Common myeloid progenitor, CD34-positive (primary cell): ENCODE measurements around the gene PTPRN.

ENCODE experiments used
- CTCF ChIA-PET: fragments of 350-600 bp; sonication (Branson Sonifier 250); formaldehyde crosslinking; loops from one replicate; lab custom pipeline; 2021; ENCODE audit warnings: antibody characterized with exemption; lab: Charles Lee
- POLR2A ChIA-PET: fragments of 350-600 bp; sonication (Branson Sonifier 250); formaldehyde crosslinking; loops from one replicate; lab custom pipeline; 2021; ENCODE audit warnings: antibody characterized with exemption; lab: Charles Lee
- DNase-seq, 3 donors: peaks; one replicate each; pipeline versions ENCODE4 v3.0.0 to v3.0.0-alpha.2; 2013
- H3K27ac ChIP-seq, 2 experiments: 1 replicate in 1 of 2; 2 replicates in 1 of 2; pipeline ENCODE4 v1.7.0; 2013; ENCODE audit warnings: inconsistent platforms in 2 of 2, low read length in 2 of 2, mild to moderate bottlenecking in 2 of 2, low read depth in 1 of 2, moderate library complexity in 1 of 2; ENCODE audit not compliant: severe bottlenecking in 2 of 2, insufficient read depth in 1 of 2, poor library complexity in 1 of 2
- H3K27me3 ChIP-seq, 5 experiments: replicated peaks in 2 of 5; 1 replicate in 3 of 5; 2 replicates in 2 of 5; pipeline versions ENCODE4 v1.6.1 to v1.7.0; 2013; ENCODE audit warnings: low read length in 4 of 5, mild to moderate bottlenecking in 2 of 5, moderate library complexity in 2 of 5, inconsistent platforms in 1 of 5; ENCODE audit not compliant: insufficient read depth in 5 of 5, control insufficient read depth in 4 of 5
- H3K36me3 ChIP-seq, 4 experiments: 1 replicate in 2 of 4; 2 replicates in 2 of 4; pipeline versions ENCODE4 v1.6.1 to v1.7.0; 2013; ENCODE audit warnings: low read length in 3 of 4, control low read depth in 1 of 4, mild to moderate bottlenecking in 1 of 4; ENCODE audit not compliant: control insufficient read depth in 4 of 4, insufficient read depth in 4 of 4
- H3K4me1 ChIP-seq, 4 experiments: 1 replicate in 3 of 4; 2 replicates in 1 of 4; pipeline versions ENCODE4 v1.6.1 to v1.7.1; 2013; ENCODE audit warnings: low read length in 3 of 4, mild to moderate bottlenecking in 3 of 4, control low read depth in 1 of 4, inconsistent platforms in 1 of 4, moderate library complexity in 1 of 4; ENCODE audit not compliant: control insufficient read depth in 4 of 4, insufficient read depth in 4 of 4; ENCODE audit errors: control extremely low read depth in 1 of 4
- H3K4me3 ChIP-seq, 7 experiments: 1 replicate in 4 of 7; 2 replicates in 3 of 7; pipeline versions ENCODE4 v1.5.1 to v1.7.0; 2013; ENCODE audit warnings: mild to moderate bottlenecking in 7 of 7, low read length in 6 of 7, moderate library complexity in 6 of 7, inconsistent platforms in 2 of 7, low read depth in 2 of 7, control low read depth in 1 of 7; ENCODE audit not compliant: insufficient read depth in 4 of 7, control insufficient read depth in 1 of 7; ENCODE audit errors: extremely low read depth in 1 of 7
- H3K9me3 ChIP-seq, 5 experiments: 1 replicate in 4 of 5; 2 replicates in 1 of 5; pipeline versions ENCODE4 v1.6.1 to v1.7.1; 2013; ENCODE audit warnings: low read length in 4 of 5, mild to moderate bottlenecking in 2 of 5, inconsistent platforms in 1 of 5, low read depth in 1 of 5, moderate library complexity in 1 of 5; ENCODE audit not compliant: control insufficient read depth in 4 of 5, insufficient read depth in 2 of 5; ENCODE audit errors: control extremely low read depth in 1 of 5
- WGBS: methylation state at CpG from one replicate; pipeline ENCODE4 v1.1.5; 2013; ENCODE audit not compliant: insufficient coverage; 5-methylcytosine and 5-hydroxymethylcytosine counted together

Gene PTPRN

GRCh38 chr2:219294356-219295351 lies 14.5 kb downstream of the PTPRN start:
- no peaks in the 10 kb centered on the region for H3K36me3 ChIP-seq
- peak overlapping the region; percentile 28 to 81 (median 62) for H3K4me3 ChIP-seq
- POLR2A ChIA-PET = interaction anchor here (0.7 to 1.7 kb wide), 5 partner anchors 15 to 65 kb away, joined by 3 to 12 read pairs (median 3); partner anchors contain the start of genes ANKZF1, ATG9A, DNAJB2 and GLB1L

GRCh38 chr2:219293736-219294231 lies 15.4 kb downstream of the PTPRN start:
- H3K4me1 ChIP-seq = peaks cover 0 to 14% (median 13%) of the 10 kb centered on the region in 4 experiments
- no peak for DNase-seq
- H3K27ac ChIP-seq = no peak overlapping the region
- H3K27me3 ChIP-seq = peaks cover 0 to under 1% (median 0%) of the 10 kb centered on the region in 5 experiments
- 97% methylated on average over 3 of the region's 5 CpGs for WGBS
- no peaks in the 10 kb centered on the region for H3K9me3 ChIP-seq
- CTCF ChIA-PET = interaction anchor here (0.7 to 14.8 kb wide), 10 partner anchors 15 to 137 kb away, joined by 3 to 381 read pairs (median 4); partner anchors contain the start of genes DNAJB2 and NHEJ1
- POLR2A ChIA-PET = interaction anchor here (1.2 to 1.7 kb wide), 2 partner anchors 14 to 15 kb away, joined by 3 to 12 read pairs; partner anchors contain the start of gene DNAJB2
- H3K36me3 ChIP-seq = no peaks in the 10 kb centered on the region
- peak overlapping the region in 1 of 7 experiments; percentile 81 for H3K4me3 ChIP-seq

More at GRCh38 chr2:219294356-219295351, 14.5 kb downstream of the PTPRN start:
- peak; percentile 86 to 88 (median 87) for DNase-seq
- CTCF ChIA-PET = interaction anchor here (0.6 to 14.8 kb wide), 44 partner anchors 10 to 384 kb away, joined by 3 to 381 read pairs (median 4); partner anchors contain the start of genes ABCB6, ANKZF1, ATG9A and CNPPD1
- no peaks in the 10 kb centered on the region for H3K9me3 ChIP-seq
- peak overlapping the region; percentile 46 to 80 for H3K27ac ChIP-seq
- H3K4me1 ChIP-seq = peaks cover 0 to 14% (median 14%) of the 10 kb centered on the region in 4 experiments
- peaks cover 0 to 9% (median 5%) of the 10 kb centered on the region in 5 experiments for H3K27me3 ChIP-seq
- 3% methylated on average over 57 of the region's 67 CpGs for WGBS

- Histone ChIP-seq H3K4me3 (no peak overlapping the region), H3K27me3 (no peaks in the 10 kb centered on the region), H3K4me1 (peaks cover 0 to 14% (median 13%) of the 10 kb centered on the region in 4 experiments), H3K27ac (no peak overlapping the region), H3K9me3 (no peaks in the 10 kb centered on the region), H3K36me3 (no peaks in the 10 kb centered on the region)
- POLR2A ChIA-PET = interaction anchor here (1.2 kb wide), 1 partner anchor 13 kb away, joined by 3 read pairs; the partner anchor contains the start of gene DNAJB2
- whole genome bisulfite sequencing = 96% methylated on average over 8 of the region's 9 CpGs
- no peak for DNase-seq
- CTCF ChIA-PET = interaction anchor here (0.7 to 14.8 kb wide), 6 partner anchors 14 to 135 kb away, joined by 3 to 381 read pairs (median 16); partner anchors contain the start of genes DNAJB2 and NHEJ1
Measured at GRCh38 chr2:219292616-219293015, 16.6 kb downstream of the PTPRN start.

GRCh38 chr2:219291910-219292490 lies 17.2 kb downstream of the PTPRN start:
- no peak overlapping the region for H3K27ac ChIP-seq
- DNase-seq = no peak

GRCh38 chr2:219291394-219291793 lies 17.8 kb downstream of the PTPRN start:
- no peaks in the 10 kb centered on the region for H3K36me3 ChIP-seq
- H3K4me3 ChIP-seq = no peak overlapping the region
- WGBS = 100% methylated on average over 2 of the region's 7 CpGs
- POLR2A ChIA-PET = no interaction called here
- CTCF ChIA-PET = interaction anchor here (1.4 to 14.8 kb wide), 3 partner anchors 13 to 132 kb away, joined by 4 to 381 read pairs (median 6); partner anchors contain the start of gene DNAJB2
- H3K27me3 ChIP-seq = no peaks in the 10 kb centered on the region
- DNase-seq = no peak
- H3K4me1 ChIP-seq = peaks cover 0 to 14% (median 13%) of the 10 kb centered on the region in 4 experiments
- no peaks in the 10 kb centered on the region for H3K9me3 ChIP-seq
- no peak overlapping the region for H3K27ac ChIP-seq

More at GRCh38 chr2:219291910-219292490, 17.2 kb downstream of the PTPRN start:
- H3K36me3 ChIP-seq = no peaks in the 10 kb centered on the region
- H3K27me3 ChIP-seq = no peaks in the 10 kb centered on the region
- H3K9me3 ChIP-seq = no peaks in the 10 kb centered on the region
- no peak overlapping the region for H3K4me3 ChIP-seq
- 91% methylated on average over 3 of the region's 4 CpGs for WGBS
- CTCF ChIA-PET = interaction anchor here (0.7 to 14.8 kb wide), 7 partner anchors 13 to 135 kb away, joined by 3 to 381 read pairs (median 5); partner anchors contain the start of genes DNAJB2 and NHEJ1
- H3K4me1 ChIP-seq = peaks cover 0 to 14% (median 13%) of the 10 kb centered on the region in 4 experiments
- POLR2A ChIA-PET = no interaction called here

- Histone ChIP-seq H3K27ac (no peak overlapping the region), H3K4me1 (peaks cover 0 to 14% (median 13%) of the 10 kb centered on the region in 4 experiments), H3K27me3 (no peaks in the 10 kb centered on the region), H3K36me3 (peaks cover 0 to 3% (median 0%) of the 10 kb centered on the region in 4 experiments), H3K9me3 (no peaks in the 10 kb centered on the region), H3K4me3 (no peak overlapping the region)
- POLR2A ChIA-PET = no interaction called here
- WGBS = 95% methylated on average over 12 of the region's 16 CpGs
- no peak for DNase-seq
- CTCF ChIA-PET = interaction anchor here (1.0 to 14.8 kb wide), 4 partner anchors 12 to 131 kb away, joined by 3 to 381 read pairs (median 5); partner anchors contain the start of gene DNAJB2
Measured at GRCh38 chr2:219290381-219291171, 18.6 kb downstream of the PTPRN start.
